GM03348 (cell line): Measurements from ENCODE around the gene EIF6.
"Not testable (repeated sequence)": the region's sequence is repeated elsewhere in the genome, so short reads cannot be mapped to it uniquely, and the experiment has no call there.

Source experiments
- DNase-seq: peaks from one replicate; pipeline ENCODE4 v3.0.0; 2012; ENCODE audit warnings: low spot score

Gene EIF6

DNA sequence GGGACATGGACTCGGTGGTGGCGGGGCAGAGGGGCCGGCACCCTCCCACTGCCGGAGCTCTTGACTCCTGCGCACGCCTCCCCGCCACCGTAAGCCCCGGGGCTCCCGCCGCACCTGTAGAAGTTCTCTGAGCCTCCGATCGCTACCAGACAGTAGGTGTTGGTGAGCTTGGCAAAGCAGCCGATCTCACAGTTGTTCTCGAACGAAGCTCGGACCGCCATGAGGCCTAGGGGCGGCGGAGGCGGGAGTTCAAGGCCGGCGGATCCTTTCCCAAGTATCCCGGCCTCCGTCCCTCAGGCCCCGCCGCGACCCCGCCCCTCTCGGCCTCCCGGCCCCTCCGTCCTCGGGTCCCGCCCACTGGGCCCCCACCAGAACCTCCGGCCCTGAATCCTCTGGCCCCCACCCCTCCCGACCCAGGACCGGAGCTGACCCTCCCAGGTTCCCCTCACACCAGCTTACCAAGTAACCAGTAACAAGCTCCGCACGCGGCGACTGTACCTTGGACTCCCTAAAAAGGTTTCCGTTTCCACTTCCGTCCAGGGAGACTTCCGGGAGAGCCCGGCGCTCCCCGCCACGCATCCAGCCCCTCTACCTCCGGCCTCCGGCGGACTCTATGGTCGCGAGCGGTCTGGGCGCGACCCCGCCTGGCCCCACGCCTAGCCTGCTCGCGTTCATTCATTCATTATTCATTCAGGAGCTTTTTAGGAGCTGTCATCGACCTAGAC is at the start of gene EIF6:
TSS of gene EIF6 (minus strand) at position 506 of the 725 bp plus-strand sequence. CDS start at position 221, 285 bp downstream.
- DNase-seq = peak; percentile 93

DNA sequence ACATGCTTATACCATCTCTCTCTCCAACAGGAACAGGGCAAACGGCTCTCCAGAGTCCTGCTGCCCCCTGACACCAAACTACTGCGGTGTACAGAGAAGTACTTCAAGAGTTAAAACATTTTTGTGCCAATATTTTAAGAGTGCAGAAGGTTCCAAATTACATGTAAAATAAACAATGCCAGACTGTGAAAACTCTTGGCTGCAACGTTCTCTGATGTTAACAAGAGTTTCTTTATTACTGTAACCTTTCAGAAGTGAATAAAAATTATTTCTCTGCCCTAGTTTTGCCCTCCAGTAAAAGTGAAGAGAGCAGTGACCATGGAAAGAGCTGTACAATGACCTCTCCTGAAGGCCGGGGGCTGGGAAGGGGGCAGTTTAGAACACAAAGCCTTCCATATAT is 49.0 kb upstream of the EIF6 start:
- no peak for DNase-seq

DNA sequence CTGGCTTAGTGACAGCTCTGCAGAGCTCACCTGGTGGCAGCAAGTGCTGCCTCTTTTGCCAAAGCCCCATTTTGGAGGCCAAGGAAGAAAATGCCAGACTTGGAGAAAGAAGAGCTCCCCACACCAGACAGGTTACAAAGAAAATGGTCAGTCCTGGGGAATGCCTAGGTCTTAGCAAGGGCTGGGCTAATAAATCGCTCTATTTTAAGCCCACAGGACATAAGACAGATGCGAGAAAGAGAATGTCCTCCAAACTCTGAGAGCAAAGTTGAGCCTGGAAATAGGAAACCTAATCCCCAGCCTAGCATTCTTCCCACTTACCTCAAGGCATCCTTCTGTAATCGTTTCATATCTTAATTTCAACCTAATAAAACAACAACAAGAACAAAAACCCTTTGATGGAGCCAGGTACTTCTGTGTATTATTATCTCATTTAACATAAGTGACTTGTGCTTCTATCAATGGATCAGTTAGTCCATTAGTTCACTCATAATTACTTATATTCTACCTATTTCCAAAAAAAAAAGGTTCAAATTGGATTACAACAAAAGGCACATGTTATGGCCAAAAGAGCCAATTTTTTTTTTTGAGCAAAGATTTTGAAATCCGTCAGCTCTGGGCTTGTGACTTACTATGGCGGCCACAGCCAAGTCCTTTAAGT is 48.1 kb upstream of the EIF6 start:
- DNase-seq = no peak

DNA sequence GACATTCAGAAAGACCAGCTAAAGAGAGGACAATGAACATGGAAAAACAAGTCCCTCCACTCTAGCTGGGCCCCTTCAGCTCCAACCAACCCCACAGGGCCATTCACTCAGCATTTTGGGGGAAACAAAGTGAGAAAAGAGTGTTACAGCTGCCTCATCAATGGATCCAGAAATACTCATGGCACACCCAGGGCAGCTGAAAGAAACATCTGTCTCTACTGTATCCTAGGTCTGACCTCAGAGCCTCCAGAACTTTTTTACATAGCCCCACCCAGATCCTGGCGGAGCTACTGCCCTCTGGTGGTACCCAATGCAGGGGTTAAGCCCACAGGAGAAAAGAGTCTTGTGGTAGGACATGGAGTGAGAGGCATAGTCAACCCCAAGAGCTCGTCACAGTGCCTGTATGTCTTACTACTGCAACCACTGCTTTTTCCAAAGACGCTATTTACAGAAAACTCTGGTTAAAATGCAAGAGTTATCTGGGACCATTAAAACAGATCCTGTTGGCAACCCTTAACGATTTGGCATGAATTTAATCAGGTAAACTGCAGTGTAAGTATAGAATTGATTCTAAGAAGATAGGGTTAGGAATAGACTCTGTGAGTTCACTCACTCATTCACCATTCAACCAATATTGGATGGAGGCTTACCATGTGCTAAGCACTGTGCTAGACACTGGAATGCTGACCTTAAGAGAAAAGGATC is 45.0 kb upstream of the EIF6 start:
- no peak for DNase-seq

DNA sequence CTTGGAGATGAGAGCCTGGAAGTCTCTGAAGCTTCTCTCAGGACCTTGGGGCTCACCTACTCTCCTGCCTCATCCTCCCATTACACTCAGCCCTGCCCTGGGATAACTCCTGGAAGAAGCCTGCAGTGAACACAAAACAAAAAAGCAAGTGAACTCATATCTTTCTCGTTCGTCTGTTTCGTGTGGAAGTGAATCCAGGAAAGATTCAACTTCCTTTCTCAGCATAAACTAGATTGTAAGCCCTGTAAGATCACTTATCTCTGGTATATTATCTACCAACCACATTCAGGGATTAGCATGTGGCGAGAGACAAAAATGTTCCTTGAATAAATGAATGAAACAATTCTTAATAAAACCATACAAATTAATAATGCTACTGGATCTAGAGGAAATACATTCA is 44.1 kb upstream of the EIF6 start:
- no peak for DNase-seq

DNA sequence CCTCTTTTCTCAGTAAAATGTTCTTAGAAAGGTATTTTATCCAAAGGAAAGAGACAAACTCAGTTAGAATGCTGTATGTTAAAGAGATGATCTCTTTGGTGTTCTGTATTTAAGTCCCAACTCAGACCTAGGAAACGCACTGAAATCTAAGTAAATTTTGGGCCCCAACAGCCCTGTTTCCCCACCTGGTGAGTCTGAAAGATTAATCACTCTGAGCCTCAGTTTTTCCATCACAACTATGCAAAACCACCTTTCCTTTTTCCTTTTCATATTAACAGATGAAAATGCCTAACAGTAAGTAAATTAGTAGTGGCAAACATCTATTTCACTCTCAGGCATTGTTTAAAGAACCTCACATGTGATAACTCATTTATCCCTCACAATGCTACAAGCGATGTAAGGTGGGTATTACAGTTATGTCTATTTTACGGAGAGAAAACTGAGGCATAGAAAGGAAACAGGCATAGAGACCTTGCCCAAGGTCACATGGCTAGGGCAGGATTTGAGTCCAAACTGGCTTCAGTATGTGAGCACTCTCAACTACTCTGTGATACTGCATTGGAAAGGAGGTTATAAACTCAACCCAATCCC is 43.6 kb upstream of the EIF6 start:
- DNase-seq = no peak

DNA sequence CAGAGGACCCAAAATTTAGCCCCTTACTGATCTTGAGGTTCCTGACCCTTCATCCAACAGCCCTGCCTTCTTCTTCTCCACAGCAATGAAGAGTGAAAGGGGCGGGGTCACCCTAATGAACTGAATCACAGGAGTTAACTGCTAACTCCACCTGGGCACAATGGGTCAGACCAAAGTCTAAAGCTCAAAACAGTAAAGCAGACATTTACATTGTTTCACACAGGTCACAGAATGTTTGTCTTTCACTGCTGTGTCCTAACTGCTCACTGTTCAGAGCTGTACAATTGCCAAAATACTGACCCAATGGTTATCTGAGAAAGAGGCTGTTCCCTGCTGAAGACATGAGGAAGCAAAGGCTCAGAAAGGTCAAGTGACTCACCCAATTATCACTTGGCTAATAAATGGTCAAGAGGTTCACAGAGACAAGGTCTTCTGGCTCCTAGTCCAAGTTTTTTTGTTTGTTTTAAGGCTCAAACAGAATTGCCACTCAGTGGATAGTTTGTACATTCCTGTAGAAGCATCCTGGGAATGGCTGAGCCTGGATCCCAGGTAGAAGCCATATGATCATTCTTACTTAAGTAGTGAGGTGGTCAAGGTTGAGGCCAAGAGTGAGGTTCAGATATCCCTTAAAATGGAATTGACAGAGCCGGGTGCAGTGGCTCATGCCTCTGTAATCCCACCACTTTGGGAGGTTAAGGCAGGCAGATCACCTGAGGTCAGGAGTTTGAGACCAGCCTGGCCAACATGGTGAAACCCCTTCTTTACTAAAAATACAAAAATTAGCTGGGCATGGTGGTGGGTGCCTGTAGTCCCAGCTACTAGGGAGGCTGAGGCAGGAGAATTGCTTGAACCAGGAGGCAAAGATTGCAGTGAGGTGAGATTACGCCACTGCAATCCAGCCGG is 42.8 kb upstream of the EIF6 start:
- DNase-seq = no peak

DNA sequence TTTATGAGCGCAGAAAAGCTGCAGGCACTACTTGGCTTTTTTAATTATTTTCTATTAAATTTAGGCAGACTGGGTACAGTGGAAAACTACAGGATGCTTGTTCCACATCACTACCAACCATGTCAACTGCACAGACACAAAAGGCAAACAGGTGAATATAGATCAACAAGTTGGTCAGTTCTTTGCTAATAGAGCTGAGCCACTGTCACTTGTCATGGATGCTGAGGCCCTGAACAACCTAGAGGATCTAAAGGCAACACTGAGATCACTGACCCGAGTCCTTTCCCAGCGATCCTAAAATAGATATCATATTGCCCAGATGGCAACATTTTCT is 42.1 kb upstream of the EIF6 start:
- DNase-seq = no peak

DNA sequence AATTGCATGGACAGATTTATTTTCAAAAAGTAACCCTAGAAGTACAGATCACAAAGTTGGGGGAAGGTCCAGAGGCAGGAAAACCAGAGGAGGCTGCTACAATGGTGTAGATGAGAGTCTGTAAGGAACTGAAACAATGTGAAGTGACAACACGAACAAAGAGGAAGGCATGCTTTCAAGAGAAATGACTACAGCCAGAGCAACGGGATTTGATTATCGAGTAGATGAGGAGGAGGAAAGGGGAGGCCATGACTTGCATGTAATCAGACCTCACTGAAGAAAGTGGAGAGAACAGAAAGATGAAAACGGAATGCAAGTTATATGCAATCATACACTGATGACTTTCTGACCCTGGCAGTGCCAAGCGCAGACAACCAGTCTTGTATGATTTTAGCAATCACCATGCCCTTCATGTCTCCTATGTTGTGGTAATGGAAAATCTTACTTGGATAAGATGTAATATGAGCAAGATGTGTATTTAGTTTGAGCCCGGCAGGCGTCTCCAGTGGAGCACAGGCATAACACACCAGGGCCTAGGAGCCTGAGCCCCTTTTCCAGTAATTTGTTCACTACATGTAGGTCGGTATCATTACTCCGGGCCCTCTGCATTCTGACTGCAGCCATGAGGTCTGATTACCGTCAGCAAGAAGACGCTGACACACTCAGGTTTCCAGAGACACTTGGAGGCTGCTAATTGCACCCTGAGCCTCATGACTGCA is 41.6 kb upstream of the EIF6 start:
- DNase-seq = no peak

DNA sequence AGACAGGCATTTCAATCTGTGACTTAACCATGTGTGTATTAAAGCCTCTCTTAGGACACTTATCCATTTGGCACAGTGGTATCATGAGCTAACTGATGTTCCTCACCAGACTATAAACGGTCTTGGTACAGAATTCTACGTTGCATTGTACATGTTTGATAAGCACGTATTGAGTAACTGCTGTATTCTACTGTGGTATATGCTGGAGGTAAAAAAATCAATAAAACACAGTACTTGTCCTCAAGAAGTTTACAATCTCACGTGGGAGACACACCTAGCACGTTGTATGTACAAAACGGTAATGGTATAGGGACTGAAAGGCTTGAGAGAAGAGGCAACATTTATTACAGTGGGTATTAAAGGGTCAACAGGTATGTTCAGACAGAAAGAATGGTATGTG is 40.8 kb upstream of the EIF6 start:
- DNase-seq = no peak

DNA sequence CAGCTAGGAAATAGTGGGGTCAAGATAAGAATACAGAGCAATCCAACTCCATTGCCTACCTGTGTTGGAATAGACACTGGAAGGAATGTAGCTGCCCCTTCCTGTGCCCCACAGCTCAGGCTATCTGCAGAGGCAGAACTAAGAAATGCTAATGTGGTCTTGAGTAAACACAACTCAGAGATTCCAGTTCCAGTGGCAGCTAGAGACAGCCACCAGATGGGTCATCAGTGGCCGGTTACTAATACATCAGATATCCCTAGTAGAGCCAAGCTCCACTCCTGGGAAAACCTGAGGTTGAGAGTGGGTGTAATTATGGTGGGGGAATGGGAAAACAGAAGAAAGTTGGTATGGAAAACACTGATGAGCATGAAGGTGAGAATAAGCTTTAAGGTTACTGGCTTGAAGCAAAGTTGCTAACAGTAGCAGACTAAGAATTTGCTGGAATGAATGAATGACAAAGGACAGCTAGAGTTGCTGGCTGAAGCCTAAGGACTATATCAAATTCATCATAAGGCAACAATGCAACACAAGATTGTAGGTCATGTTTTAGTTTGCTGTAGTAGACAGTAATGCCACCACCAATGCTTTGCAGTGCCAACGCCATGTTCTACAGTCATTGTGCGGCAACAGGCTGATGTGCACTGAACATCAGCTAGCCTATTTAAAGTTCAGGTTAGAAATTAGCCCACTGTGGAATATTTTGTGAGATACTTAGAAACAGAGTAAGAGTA is 36.0 kb upstream of the EIF6 start:
- DNase-seq = peak; percentile 51

DNA sequence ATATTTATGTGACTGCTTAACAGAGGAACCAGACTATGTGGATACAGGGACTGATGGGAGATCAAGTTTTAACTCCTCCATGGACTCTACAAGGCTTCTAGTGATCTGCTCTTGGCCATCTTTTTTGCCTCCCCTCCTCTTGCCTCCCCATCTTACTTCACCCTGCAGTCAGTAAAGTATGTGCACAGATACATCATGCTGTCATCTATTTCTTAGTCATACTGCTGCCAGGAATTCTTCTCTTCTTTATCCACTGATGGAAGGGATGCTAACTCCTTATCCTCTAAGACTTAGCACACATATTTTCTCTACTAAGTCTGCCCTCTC is 35.3 kb upstream of the EIF6 start:
- peak; percentile 52 for DNase-seq

DNA sequence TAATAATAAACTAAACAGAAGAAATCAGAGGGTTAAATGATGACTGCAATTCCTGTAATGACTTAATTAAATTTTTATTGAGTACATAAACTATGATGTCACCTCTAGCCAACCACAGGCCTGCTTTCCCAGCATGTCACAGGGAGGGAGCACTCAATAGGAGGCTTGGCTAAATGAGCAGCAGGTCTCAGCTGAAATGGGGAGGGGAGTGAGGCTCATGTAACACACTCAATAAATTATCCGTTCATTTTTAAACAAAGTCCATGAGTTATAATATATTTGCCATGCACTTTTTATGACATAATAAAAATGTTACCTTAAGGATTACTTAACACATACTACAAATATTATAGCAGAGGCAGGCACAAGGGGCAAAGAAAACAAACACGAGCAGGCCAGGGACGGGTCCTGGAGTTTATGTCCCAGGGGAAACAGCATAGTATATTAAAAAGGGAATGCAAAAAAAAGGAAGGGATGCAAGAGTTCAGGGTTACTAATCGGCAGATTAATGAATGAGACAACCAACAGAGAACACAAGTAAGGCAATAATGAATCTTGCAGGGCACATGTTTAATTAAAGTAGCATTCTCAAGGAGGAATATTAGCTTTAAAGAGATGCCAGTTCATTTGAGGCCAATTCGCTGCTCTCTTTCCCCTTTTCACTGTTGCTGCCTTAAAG is 34.8 kb upstream of the EIF6 start:
- DNase-seq = no peak

DNA sequence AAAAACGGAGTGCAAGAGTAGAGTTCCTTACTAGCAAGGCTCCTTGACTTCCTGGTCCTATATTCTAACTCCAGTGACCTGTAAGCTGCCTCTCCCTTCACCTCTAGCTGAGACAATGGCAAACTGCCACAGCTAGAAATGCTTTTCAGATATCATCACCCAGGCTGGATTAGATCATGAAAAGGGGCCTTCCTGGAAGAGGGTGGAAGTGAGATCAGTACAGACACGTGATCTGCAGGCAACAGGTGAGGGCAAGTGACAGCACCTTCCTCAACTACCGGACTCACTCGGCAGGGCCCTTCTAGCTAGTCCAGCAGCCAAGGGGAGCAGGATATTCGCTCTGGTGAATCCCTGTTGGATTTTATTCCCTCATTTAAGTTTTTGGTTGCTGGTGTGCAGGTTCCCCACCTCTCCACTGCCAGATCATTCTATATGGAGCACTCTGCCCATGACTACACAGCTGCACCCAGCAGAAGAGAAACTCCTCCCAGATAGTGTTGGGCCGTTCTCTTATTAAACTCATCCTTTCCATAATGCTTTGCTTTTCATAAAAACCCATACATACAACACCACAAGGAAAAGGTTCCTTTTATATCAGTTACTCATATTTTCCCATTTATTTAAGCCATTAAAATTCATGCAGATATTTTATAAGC is 34.1 kb upstream of the EIF6 start:
- DNase-seq = peak; percentile 44

DNA sequence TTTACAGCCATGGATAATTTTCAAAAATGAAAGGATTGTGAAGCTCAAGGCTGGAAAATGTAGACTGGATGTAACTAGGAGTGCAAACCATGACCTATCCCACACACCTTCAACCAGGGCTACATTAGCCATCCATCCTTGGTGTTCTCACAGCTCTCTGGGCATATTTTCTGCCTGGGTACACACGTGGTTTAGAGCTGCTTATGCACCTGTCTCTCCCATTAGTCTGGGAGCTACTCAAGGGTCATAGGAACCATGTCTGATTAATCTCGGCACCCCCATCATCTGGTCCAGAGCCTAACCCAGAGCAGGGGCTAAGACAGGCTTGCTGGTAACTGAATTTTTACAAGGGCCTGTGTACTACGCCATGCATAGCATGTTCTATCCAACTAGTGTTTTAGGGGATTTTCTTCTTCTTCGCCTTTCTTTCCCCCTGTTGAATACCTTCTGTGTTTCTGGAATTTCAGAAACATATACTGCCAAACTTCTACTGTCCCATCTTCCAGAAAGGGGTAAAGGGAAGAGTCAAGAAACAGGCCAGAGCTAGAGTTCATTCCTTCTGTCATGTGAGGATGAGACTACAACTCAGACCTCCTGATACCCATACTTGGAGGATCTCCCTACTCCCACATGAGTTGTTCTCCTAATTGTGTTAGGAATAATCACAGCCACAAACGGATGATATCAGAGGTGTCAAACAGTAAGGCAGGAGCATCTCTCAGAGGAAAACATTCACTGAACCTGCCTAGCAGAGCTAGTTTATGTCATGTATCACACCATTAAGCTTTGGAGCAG is 33.0 kb upstream of the EIF6 start:
- DNase-seq = no peak

DNA sequence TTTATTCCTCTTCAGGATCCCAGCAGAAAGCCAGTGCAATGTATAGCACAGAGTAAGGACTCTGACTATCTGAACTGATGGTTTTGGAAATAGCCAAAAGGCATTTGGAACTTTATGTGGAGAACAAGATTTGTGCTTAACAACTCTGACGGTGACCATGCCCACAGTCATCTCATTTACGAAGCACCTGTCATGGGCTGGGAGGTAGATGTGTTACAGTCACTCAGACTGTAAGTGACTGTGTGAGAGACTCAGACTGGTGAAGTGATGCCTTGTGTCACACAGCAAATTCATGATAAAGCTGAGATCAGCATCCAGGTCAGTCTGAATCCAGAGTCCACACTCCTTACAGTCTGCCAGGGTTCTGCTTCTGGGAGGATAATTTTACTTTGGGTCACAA is 31.5 kb upstream of the EIF6 start:
- DNase-seq = no peak

DNA sequence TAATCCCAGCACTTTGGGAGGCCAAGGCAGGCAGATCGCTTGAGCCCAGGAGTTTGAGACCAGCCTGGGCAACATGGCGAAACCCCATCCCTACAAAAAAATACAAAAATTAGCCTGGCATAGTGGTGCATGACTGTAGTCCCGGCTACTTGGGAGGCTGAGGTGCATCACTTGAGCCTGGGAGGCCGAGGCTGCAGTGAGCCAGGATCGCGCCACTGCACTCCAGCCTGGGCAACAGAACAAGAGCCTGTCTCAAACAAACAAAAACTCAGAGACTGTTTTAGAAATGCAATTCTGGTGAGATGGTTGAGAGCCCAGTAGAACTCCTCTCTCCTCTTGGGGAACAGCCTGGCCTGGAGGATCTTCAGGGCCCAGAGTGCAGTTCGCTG is 31.1 kb upstream of the EIF6 start:
- DNase-seq = not testable (repeated sequence)

DNA sequence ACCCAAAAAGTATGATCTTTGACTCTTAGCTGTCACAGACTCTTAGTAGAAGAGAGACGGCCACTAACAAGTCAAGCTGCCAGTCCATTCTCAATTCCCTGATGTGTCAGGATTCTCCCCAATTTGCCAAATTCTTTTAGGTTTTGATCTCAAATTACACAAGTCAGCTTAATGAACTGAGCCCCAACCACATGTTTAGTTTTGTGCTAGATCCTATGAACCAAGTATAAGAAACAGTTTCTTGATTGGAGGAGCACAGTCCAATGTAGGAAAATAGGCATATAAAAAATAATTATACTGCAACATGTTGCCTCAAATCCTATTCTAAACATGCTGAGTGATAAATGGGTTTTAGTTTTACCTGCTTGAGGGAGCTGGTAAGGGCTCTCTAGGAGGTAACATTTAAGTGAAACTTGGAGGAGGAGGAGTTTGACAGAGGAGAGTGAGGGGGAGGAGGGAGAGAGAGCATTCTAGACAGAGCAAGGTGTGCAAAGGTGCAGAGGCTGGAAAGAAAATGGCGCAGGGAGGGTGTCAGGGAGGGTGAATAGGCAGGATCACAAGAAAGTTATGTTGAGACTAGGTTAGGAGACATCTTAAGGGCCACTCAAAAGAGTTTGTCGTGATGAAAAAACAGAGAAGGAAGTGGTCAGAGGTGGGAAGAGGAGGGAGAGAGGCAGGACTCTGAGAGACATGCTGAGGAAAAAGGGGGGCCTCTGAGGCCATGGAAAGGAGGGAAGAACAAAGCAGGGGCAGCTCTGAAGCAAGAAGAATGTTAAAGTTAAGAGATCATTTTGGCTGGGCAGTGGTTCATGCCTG is 30.5 kb upstream of the EIF6 start:
- no peak for DNase-seq
